BLaER1 (cell line): Measurements from ENCODE around the gene ZBTB43.

Source experiments
- H3K27ac ChIP-seq: shearing (Covaris generic); formaldehyde crosslinking; 2 replicates; pipeline ENCODE4 v1.8.1; 2022
- H3K27me3 ChIP-seq: shearing (Covaris generic); formaldehyde crosslinking; 2 replicates; pipeline ENCODE4 v1.8.1; 2022
- H3K36me3 ChIP-seq: shearing (Covaris generic); formaldehyde crosslinking; 2 replicates; pipeline ENCODE4 v1.8.1; 2022
- H3K4me1 ChIP-seq: shearing (Covaris generic); formaldehyde crosslinking; 2 replicates; pipeline ENCODE4 v1.8.1; 2022
- H3K4me2 ChIP-seq: shearing (Covaris generic); formaldehyde crosslinking; 2 replicates; pipeline ENCODE4 v1.8.1; 2022
- H3K4me3 ChIP-seq: shearing (Covaris generic); formaldehyde crosslinking; 2 replicates; pipeline ENCODE4 v1.8.1; 2022
- H3K9ac ChIP-seq: shearing (Covaris generic); formaldehyde crosslinking; 2 replicates; pipeline ENCODE4 v1.8.1; 2022
- H3K9me3 ChIP-seq: shearing (Covaris generic); formaldehyde crosslinking; 2 replicates; pipeline ENCODE4 v1.8.1; 2022
- H4K20me1 ChIP-seq: shearing (Covaris generic); formaldehyde crosslinking; 2 replicates; pipeline ENCODE4 v1.8.1; 2022
- Cebpa-rat ChIP-seq: shearing (Covaris generic); IDR thresholded peaks from 2 replicates; pipeline ENCODE4 v1.8.1; 2022

Gene ZBTB43

GRCh38 chr9:126788634-126789349, 16.0 kb upstream of the ZBTB43 start:
- peaks cover 31% of the 10 kb centered on the region for H3K4me1 ChIP-seq
- H3K9ac ChIP-seq: no peak overlapping the region
- no peaks in the 10 kb centered on the region for H3K36me3 ChIP-seq
- TF ChIP-seq Cebpa-rat: no peak
- H3K27me3 ChIP-seq: no peaks in the 10 kb centered on the region
- no peak overlapping the region for H3K27ac ChIP-seq
- no peak overlapping the region for H3K4me3 ChIP-seq
- H4K20me1 ChIP-seq: no peaks in the 10 kb centered on the region
- H3K9me3 ChIP-seq: peaks cover 9% of the 10 kb centered on the region
- no peak overlapping the region for H3K4me2 ChIP-seq

GRCh38 chr9:126790561-126790960, 14.3 kb upstream of the ZBTB43 start:
- no peak for TF ChIP-seq Cebpa-rat
- Histone ChIP-seq H3K9ac (no peak overlapping the region), H3K4me2 (no peak overlapping the region), H3K36me3 (no peaks in the 10 kb centered on the region), H4K20me1 (no peaks in the 10 kb centered on the region), H3K27ac (no peak overlapping the region), H3K4me3 (no peak overlapping the region), H3K4me1 (peaks cover 21% of the 10 kb centered on the region), H3K27me3 (no peaks in the 10 kb centered on the region), H3K9me3 (peaks cover 9% of the 10 kb centered on the region)

- no peaks in the 10 kb centered on the region for H3K36me3 ChIP-seq
These were observed 13.2 kb upstream of the ZBTB43 start for GRCh38 chr9:126791406-126792230.

GRCh38 chr9:126793686-126794417, 11.0 kb upstream of the ZBTB43 start:
- Histone ChIP-seq H3K27ac (no peak overlapping the region), H3K36me3 (no peaks in the 10 kb centered on the region), H4K20me1 (no peaks in the 10 kb centered on the region), H3K4me3 (no peak overlapping the region), H3K27me3 (no peaks in the 10 kb centered on the region), H3K4me2 (no peak overlapping the region), H3K9ac (no peak overlapping the region), H3K9me3 (peaks cover 17% of the 10 kb centered on the region), H3K4me1 (peaks cover 15% of the 10 kb centered on the region)
- no peak for TF ChIP-seq Cebpa-rat

More at GRCh38 chr9:126791406-126792230, 13.2 kb upstream of the ZBTB43 start:
- H3K4me3 ChIP-seq: no peak overlapping the region
- no peak overlapping the region; the same call in 1 of the 2 replicates for H3K27ac ChIP-seq
- H3K4me1 ChIP-seq: peaks cover 15% of the 10 kb centered on the region
- H3K27me3 ChIP-seq: no peaks in the 10 kb centered on the region
- H3K9ac ChIP-seq: peak overlapping the region; percentile 22; the same call in 1 of the 2 replicates
- peaks cover 17% of the 10 kb centered on the region for H3K9me3 ChIP-seq
- H4K20me1 ChIP-seq: no peaks in the 10 kb centered on the region
- peak overlapping the region; percentile 71 for H3K4me2 ChIP-seq
- no peak for TF ChIP-seq Cebpa-rat

- Histone ChIP-seq H3K27ac (no peak overlapping the region), H4K20me1 (no peaks in the 10 kb centered on the region), H3K9me3 (peaks cover 17% of the 10 kb centered on the region), H3K9ac (no peak overlapping the region), H3K36me3 (no peaks in the 10 kb centered on the region), H3K27me3 (no peaks in the 10 kb centered on the region), H3K4me2 (no peak overlapping the region), H3K4me1 (peaks cover 15% of the 10 kb centered on the region), H3K4me3 (no peak overlapping the region)
- TF ChIP-seq Cebpa-rat: no peak
These were observed 10.4 kb upstream of the ZBTB43 start for GRCh38 chr9:126794441-126794840.

GRCh38 chr9:126796758-126797157, 8.1 kb upstream of the ZBTB43 start:
- no peak for TF ChIP-seq Cebpa-rat
- H3K27ac ChIP-seq: no peak overlapping the region
- peaks cover 17% of the 10 kb centered on the region for H3K9me3 ChIP-seq
- no peak overlapping the region for H3K4me3 ChIP-seq
- H4K20me1 ChIP-seq: no peaks in the 10 kb centered on the region
- H3K4me2 ChIP-seq: no peak overlapping the region
- no peaks in the 10 kb centered on the region for H3K27me3 ChIP-seq
- no peak overlapping the region for H3K9ac ChIP-seq
- H3K4me1 ChIP-seq: peaks cover 7% of the 10 kb centered on the region
- no peaks in the 10 kb centered on the region for H3K36me3 ChIP-seq

- Histone ChIP-seq H4K20me1 (no peaks in the 10 kb centered on the region), H3K36me3 (no peaks in the 10 kb centered on the region), H3K4me2 (no peak overlapping the region), H3K27me3 (no peaks in the 10 kb centered on the region), H3K4me3 (no peak overlapping the region), H3K4me1 (peaks cover 12% of the 10 kb centered on the region), H3K9ac (no peak overlapping the region), H3K27ac (no peak overlapping the region), H3K9me3 (peaks cover 17% of the 10 kb centered on the region)
- no peak for TF ChIP-seq Cebpa-rat
These were observed 6.9 kb upstream of the ZBTB43 start for GRCh38 chr9:126797903-126798302.

GRCh38 chr9:126799034-126799433, 5.8 kb upstream of the ZBTB43 start:
- H3K4me2 ChIP-seq: no peak overlapping the region
- H3K36me3 ChIP-seq: no peaks in the 10 kb centered on the region
- H3K9me3 ChIP-seq: peaks cover 17% of the 10 kb centered on the region
- H3K4me3 ChIP-seq: no peak overlapping the region
- H3K9ac ChIP-seq: no peak overlapping the region
- TF ChIP-seq Cebpa-rat: no peak
- H3K27me3 ChIP-seq: no peaks in the 10 kb centered on the region
- H4K20me1 ChIP-seq: no peaks in the 10 kb centered on the region
- H3K4me1 ChIP-seq: peaks cover 23% of the 10 kb centered on the region
- H3K27ac ChIP-seq: no peak overlapping the region

GRCh38 chr9:126802318-126803059, 2.4 kb upstream of the ZBTB43 start:
- Histone ChIP-seq H3K4me2 (peak overlapping the region; percentile 66), H4K20me1 (peaks cover 25% of the 10 kb centered on the region)
- TF ChIP-seq Cebpa-rat: no peak

More at GRCh38 chr9:126802318-126803059, 2.4 kb upstream of the ZBTB43 start:
- peaks cover 46% of the 10 kb centered on the region for H3K4me1 ChIP-seq
- H3K36me3 ChIP-seq: no peaks in the 10 kb centered on the region
- H3K27me3 ChIP-seq: no peaks in the 10 kb centered on the region
- no peak overlapping the region for H3K9ac ChIP-seq
- no peak overlapping the region for H3K27ac ChIP-seq
- H3K4me3 ChIP-seq: no peak overlapping the region
- no peaks in the 10 kb centered on the region for H3K9me3 ChIP-seq
